HEK293T (cell line): ENCODE measurements around the gene DSP.

Experiments used
- ARNT ChIP-seq: fragments of 450-650 bp; IDR thresholded peaks from 2 replicates; pipeline ENCODE4 v1.6.1; 2017; ENCODE audit warnings: mild to moderate bottlenecking
- BHLHE40 ChIP-seq: fragments of 450-650 bp; IDR thresholded peaks from 2 replicates; pipeline ENCODE4 v1.6.1; 2016; ENCODE audit warnings: mild to moderate bottlenecking, moderate library complexity, borderline replicate concordance
- CTBP1 ChIP-seq: fragments of 450-650 bp; IDR thresholded peaks from 2 replicates; pipeline ENCODE4 v1.6.1; 2016; ENCODE audit warnings: borderline replicate concordance
- FOXA1 ChIP-seq: fragments of 450-650 bp; IDR thresholded peaks from 2 replicates; pipeline ENCODE4 v1.6.1; 2016; ENCODE audit warnings: mild to moderate bottlenecking
- SP1 ChIP-seq: fragments of 450-650 bp; IDR thresholded peaks from 2 replicates; pipeline ENCODE4 v1.6.1; 2017
- SUZ12 ChIP-seq: fragments of 450-650 bp; IDR thresholded peaks from 2 replicates; pipeline ENCODE4 v1.6.1; 2016; ENCODE audit warnings: mild to moderate bottlenecking
- TARDBP ChIP-seq: fragments of 450-650 bp; IDR thresholded peaks from 2 replicates; pipeline ENCODE4 v1.6.1; 2016

GRCh38 chr6:7631466-7631865, 90.0 kb downstream of the DSP start:
- TF ChIP-seq ARNT, result no peak
- TF ChIP-seq TARDBP, result no peak
- TF ChIP-seq CTBP1, result no peak
- no peak for TF ChIP-seq FOXA1
- TF ChIP-seq SP1, result no peak
- no peak for TF ChIP-seq SUZ12
- TF ChIP-seq BHLHE40, result no peak
